IMR-90 (cell line): ENCODE measurements around the gene LRCH4. TPM values are rescaled to one million over a fixed set of nuclear protein-coding genes. Genes with fewer than 3 reads are reported as not detected.
A peak's percentile ranks its signal among the peaks of the same experiment; 100 is the strongest.

Experiments
- ATAC-seq: fragments of 200-7000 bp; cut with Tn5 transposase; 2 replicates; pipeline ENCODE4 v1.9.1; 2020; ENCODE audit warnings: low read depth, mild to moderate bottlenecking, moderate library complexity
- BruUV-seq: library from RNA; stranded (reverse); fragments of 400-500 nt; replicated peaks from 2 replicates; lab custom pipeline; 2021; lab: Mats Ljungman, UMichigan
- CTCF ChIA-PET: fragments of 300-600 bp; formaldehyde crosslinking; extraction: SDS; loops from one replicate; lab custom pipeline; 2021; ENCODE audit warnings: antibody characterized with exemption; lab: Yijun Ruan, JAX
- POLR2A ChIA-PET: fragments of 300-600 bp; sonication (Branson Sonifier 250); formaldehyde crosslinking; loops from one replicate; lab custom pipeline; 2022; ENCODE audit warnings: antibody characterized with exemption; ENCODE audit not compliant: unreplicated experiment; lab: Charles Lee
- DNase-seq: peaks from one replicate; pipeline ENCODE4 v3.0.0; 2013
- H2AFZ ChIP-seq: replicated peaks from 2 replicates; pipeline ENCODE3; 2013; ENCODE audit warnings: low read length, mild to moderate bottlenecking; ENCODE audit not compliant: poor library complexity
- H2AK5ac ChIP-seq: 2 replicates; pipeline ENCODE4 v1.6.1; 2013; ENCODE audit warnings: low read depth, low read length, inconsistent platforms
- H2AK9ac ChIP-seq: replicated peaks from 2 replicates; pipeline ENCODE3; 2013; ENCODE audit warnings: mild to moderate bottlenecking, low read depth, low read length, moderate library complexity; ENCODE audit not compliant: poor library complexity
- H2BK120ac ChIP-seq: 2 replicates; pipeline ENCODE4 v1.6.1; 2013; ENCODE audit warnings: low read depth, low read length, inconsistent platforms
- H2BK15ac ChIP-seq: 3 replicates; pipeline ENCODE4 v1.6.1; 2013; ENCODE audit warnings: low read depth, low read length, inconsistent platforms
- H2BK20ac ChIP-seq: 2 replicates; pipeline ENCODE4 v1.6.1; 2013; ENCODE audit warnings: low read depth, mild to moderate bottlenecking, inconsistent platforms, low read length, moderate library complexity
- H2BK5ac ChIP-seq: 2 replicates; pipeline ENCODE4 v1.6.1; 2013; ENCODE audit warnings: mild to moderate bottlenecking, low read depth, low read length, inconsistent platforms; ENCODE audit not compliant: poor library complexity, severe bottlenecking
- H3K14ac ChIP-seq: replicated peaks from 2 replicates; pipeline ENCODE4 v1.6.1; 2013; ENCODE audit warnings: low read depth, low read length, inconsistent platforms
- H3K18ac ChIP-seq: 2 replicates; pipeline ENCODE4 v1.6.1; 2013; ENCODE audit warnings: low read depth, low read length, control low read depth
- H3K23ac ChIP-seq: 2 replicates; pipeline ENCODE4 v1.6.1; 2013; ENCODE audit warnings: low read depth, low read length, inconsistent platforms
- H3K27ac ChIP-seq: 2 replicates; pipeline ENCODE4 v1.5.1; 2013; ENCODE audit warnings: mild to moderate bottlenecking, control low read depth, low read length; ENCODE audit not compliant: insufficient read depth
- H3K27me3 ChIP-seq: 2 replicates; pipeline ENCODE4 v1.6.1; 2013; ENCODE audit warnings: low read length; ENCODE audit not compliant: control insufficient read depth, insufficient read depth
- H3K36me3 ChIP-seq: 2 replicates; pipeline ENCODE4 v1.6.1; 2013; ENCODE audit warnings: low read length, mixed read lengths; ENCODE audit not compliant: control insufficient read depth, insufficient read depth
- H3K4ac ChIP-seq: 2 replicates; pipeline ENCODE4 v1.6.1; 2013; ENCODE audit warnings: low read depth, low read length, inconsistent platforms
- H3K4me1 ChIP-seq: 2 replicates; pipeline ENCODE4 v1.6.1; 2013; ENCODE audit warnings: low read length, mixed read lengths; ENCODE audit not compliant: control insufficient read depth, insufficient read depth
- H3K4me2 ChIP-seq: 2 replicates; pipeline ENCODE4 v1.6.1; 2013; ENCODE audit warnings: low read depth, mild to moderate bottlenecking, control low read depth, low read length, moderate library complexity
- H3K4me3 ChIP-seq: 2 replicates; pipeline ENCODE4 v1.5.1; 2013; ENCODE audit warnings: low read depth, mild to moderate bottlenecking, control low read depth, low read length, moderate library complexity; ENCODE audit not compliant: insufficient read depth
- H3K56ac ChIP-seq: 2 replicates; pipeline ENCODE4 v1.6.1; 2013; ENCODE audit warnings: low read length, inconsistent platforms; ENCODE audit not compliant: insufficient read depth; ENCODE audit errors: extremely low read depth
- H3K79me1 ChIP-seq, 2 experiments: 2 replicates each; pipeline ENCODE4 v1.6.1; 2013; ENCODE audit warnings: low read length in 2 of 2, inconsistent platforms in 1 of 2, low read depth in 1 of 2
- H3K9ac ChIP-seq: 2 replicates; pipeline ENCODE4 v1.6.1; 2013; ENCODE audit warnings: low read depth, low read length, control low read depth
- H3K9me1 ChIP-seq: 2 replicates; pipeline ENCODE4 v1.6.1; 2013; ENCODE audit warnings: low read length, inconsistent platforms; ENCODE audit not compliant: insufficient read depth
- H3K9me3 ChIP-seq: 2 replicates; pipeline ENCODE4 v1.6.1; 2013; ENCODE audit warnings: low read length; ENCODE audit not compliant: control insufficient read depth, insufficient read depth
- H4K20me1 ChIP-seq: 2 replicates; pipeline ENCODE4 v1.6.1; 2013; ENCODE audit warnings: low read length, inconsistent platforms; ENCODE audit not compliant: insufficient read depth
- H4K5ac ChIP-seq: 2 replicates; pipeline ENCODE4 v1.6.1; 2013; ENCODE audit warnings: mild to moderate bottlenecking, low read depth, low read length, control low read depth
- H4K8ac ChIP-seq, 2 experiments: 2 replicates each; pipeline ENCODE4 v1.6.1; 2013; ENCODE audit warnings: low read depth in 2 of 2, low read length in 2 of 2, control low read depth in 1 of 2, inconsistent platforms in 1 of 2
- H4K91ac ChIP-seq: 2 replicates; pipeline ENCODE4 v1.6.1; 2013; ENCODE audit warnings: low read depth, low read length, inconsistent platforms; ENCODE audit not compliant: insufficient read depth
- CEBPB ChIP-seq: IDR thresholded peaks from 2 replicates; pipeline ENCODE4 v1.6.1; 2012; ENCODE audit warnings: low read depth, low read length, improper control_type of control experiment
- MXI1 ChIP-seq: IDR thresholded peaks from 2 replicates; pipeline ENCODE4 v1.6.1; 2012; ENCODE audit warnings: low read depth, mild to moderate bottlenecking, low read length, moderate library complexity, borderline replicate concordance
- NFE2L2 ChIP-seq: fragments of 150-350 bp; IDR thresholded peaks from 2 replicates; pipeline ENCODE4 v1.6.1; 2016; ENCODE audit warnings: low read depth, mild to moderate bottlenecking, low read length
- RAD21 ChIP-seq: IDR thresholded peaks from 2 replicates; pipeline ENCODE4 v1.6.1; 2012; ENCODE audit warnings: low read length, improper control_type of control experiment
- WGBS, 2 experiments: methylation state at CpG; one replicate each; pipeline versions ENCODE4 v1.1.5 to v1.1.7; 2013; ENCODE audit warnings: missing lambda C conversion rate in 2 of 2; ENCODE audit not compliant: insufficient read length in 1 of 2; ENCODE audit errors: extremely low coverage in 2 of 2; 5-methylcytosine and 5-hydroxymethylcytosine counted together
- dilution Hi-C: fragments of 300-500 bp; cut with HindIII; formaldehyde crosslinking; loops from one replicate; pipeline ENCODE4 v1.14.3; 2018; ENCODE audit warnings: low sequenced_read_pairs; ENCODE audit not compliant: unreplicated experiment
- in situ Hi-C: fragments of 300-500 bp; cut with MboI; formaldehyde crosslinking; loops from 3 replicates; pipeline ENCODE4 v1.14.3; 2019; ENCODE audit warnings: low sequenced_read_pairs, inconsistent platforms, mixed read lengths
- intact Hi-C: fragments of 100-400 bp; cut with micrococcal nuclease; formaldehyde crosslinking; loops from 2 replicates; pipeline ENCODE4 v1.10.0; 2022
- polyA plus RNA-seq, 3 experiments: library from polyadenylated mRNA; depleted of rRNA; stranded (reverse); fragments of >200 nt; gene quantifications; 2 replicates each; pipeline ENCODE4 v1.2.3, GENCODE V29; 2012; ENCODE audit warnings: low replicate concordance in 1 of 3
- total RNA-seq: library from RNA; depleted of rRNA; stranded (reverse); fragments of >200 nt; gene quantifications from 2 replicates; pipeline ENCODE4 v1.2.3, GENCODE V29; 2012
- TF ChIP-seq, protein P1 (sequence below): fragments of 150-350 bp; IDR thresholded peaks from 2 replicates; pipeline ENCODE4 v1.6.1; 2016; ENCODE audit warnings: low read depth, mild to moderate bottlenecking, low read length, moderate library complexity, borderline replicate concordance
- TF ChIP-seq, protein P2 (sequence below): fragments of 150-350 bp; IDR thresholded peaks from 2 replicates; pipeline ENCODE4 v1.6.1; 2017; ENCODE audit warnings: mild to moderate bottlenecking, antibody characterized with exemption, low read length, low read depth

The LRCH4 gene
- total and polyA plus RNA-seq, 2 of the 4 experiments (the other 2 are of a cell fraction), result 5.0 to 41.3 TPM

DNA sequence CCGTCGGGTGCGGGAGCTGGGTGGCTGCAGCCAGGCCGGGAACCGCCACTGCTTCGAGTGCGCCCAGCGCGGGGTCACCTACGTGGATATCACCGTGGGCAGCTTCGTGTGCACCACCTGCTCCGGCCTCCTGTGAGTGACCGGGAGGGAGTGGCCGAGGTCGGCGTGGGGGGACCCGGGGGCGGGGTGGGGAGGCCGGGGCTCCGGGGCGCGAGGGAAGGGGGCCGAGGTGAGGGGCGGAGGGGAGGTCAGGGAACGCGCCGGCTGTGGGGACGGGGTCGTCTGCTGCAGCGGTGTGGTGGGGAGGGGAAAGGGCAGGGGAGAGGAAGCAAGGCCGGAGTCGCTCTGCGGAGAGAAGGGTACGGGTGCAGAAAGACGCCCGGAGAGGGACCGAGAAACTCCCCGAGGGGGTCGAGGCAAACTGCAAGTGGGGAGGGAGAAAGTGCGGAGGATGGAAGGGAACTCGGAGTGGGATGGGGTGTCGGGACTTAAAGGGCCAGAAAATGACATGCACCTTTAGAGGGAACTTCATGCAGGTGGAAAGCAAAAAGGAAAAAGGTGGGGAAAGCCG, 46.4 kb downstream of the LRCH4 start:
- H4K91ac ChIP-seq, result no peak overlapping the region
- peaks cover 16 to 17% of the 10 kb centered on the region in 2 experiments for H3K79me1 ChIP-seq
- H4K20me1 ChIP-seq, result no peaks in the 10 kb centered on the region
- no peaks in the 10 kb centered on the region for H3K27me3 ChIP-seq
- H3K4ac ChIP-seq, result no peak overlapping the region
- H2BK120ac ChIP-seq, result no peak overlapping the region
- intact Hi-C loops, result no loop called here
- peak overlapping the region; percentile 61 for H3K4me3 ChIP-seq
- ATAC-seq (no peak), DNase-seq (no peak)
- TF ChIP-seq NFE2L2 (no peak), RAD21 (no peak), MXI1 (no peak), CEBPB (no peak)
- TF ChIP-seq, protein P1, sequence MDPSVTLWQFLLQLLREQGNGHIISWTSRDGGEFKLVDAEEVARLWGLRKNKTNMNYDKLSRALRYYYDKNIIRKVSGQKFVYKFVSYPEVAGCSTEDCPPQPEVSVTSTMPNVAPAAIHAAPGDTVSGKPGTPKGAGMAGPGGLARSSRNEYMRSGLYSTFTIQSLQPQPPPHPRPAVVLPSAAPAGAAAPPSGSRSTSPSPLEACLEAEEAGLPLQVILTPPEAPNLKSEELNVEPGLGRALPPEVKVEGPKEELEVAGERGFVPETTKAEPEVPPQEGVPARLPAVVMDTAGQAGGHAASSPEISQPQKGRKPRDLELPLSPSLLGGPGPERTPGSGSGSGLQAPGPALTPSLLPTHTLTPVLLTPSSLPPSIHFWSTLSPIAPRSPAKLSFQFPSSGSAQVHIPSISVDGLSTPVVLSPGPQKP, result no peak
- TF ChIP-seq, protein P2, sequence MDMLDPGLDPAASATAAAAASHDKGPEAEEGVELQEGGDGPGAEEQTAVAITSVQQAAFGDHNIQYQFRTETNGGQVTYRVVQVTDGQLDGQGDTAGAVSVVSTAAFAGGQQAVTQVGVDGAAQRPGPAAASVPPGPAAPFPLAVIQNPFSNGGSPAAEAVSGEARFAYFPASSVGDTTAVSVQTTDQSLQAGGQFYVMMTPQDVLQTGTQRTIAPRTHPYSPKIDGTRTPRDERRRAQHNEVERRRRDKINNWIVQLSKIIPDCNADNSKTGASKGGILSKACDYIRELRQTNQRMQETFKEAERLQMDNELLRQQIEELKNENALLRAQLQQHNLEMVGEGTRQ, result no peak
- H2AFZ ChIP-seq, result peak overlapping the region; percentile 92
- peak overlapping the region; percentile 71; the same call in 1 of the 2 replicates for H3K23ac ChIP-seq
- no peak overlapping the region for H2BK20ac ChIP-seq
- CTCF ChIA-PET, result interaction anchor here (1.0 to 1.1 kb wide), 2 partner anchors 31 to 57 kb away, joined by 3 read pairs; no protein-coding TSS in a partner anchor
- H2AK5ac ChIP-seq, result no peak overlapping the region
- in situ Hi-C loops, result loop anchor here (5.0 kb wide), 1 partner anchor 57 kb away; the partner anchor contains the start of gene NYAP1
- H2BK5ac ChIP-seq, result no peak overlapping the region
- no peaks in the 10 kb centered on the region for H3K36me3 ChIP-seq
- no peak overlapping the region; the same call in 1 of the 2 replicates for H3K27ac ChIP-seq
- no peak overlapping the region for H3K14ac ChIP-seq
- peak overlapping the region; percentile 24 for H3K9ac ChIP-seq
- H3K9me3 ChIP-seq, result no peaks in the 10 kb centered on the region
- no peaks in the 10 kb centered on the region for H3K9me1 ChIP-seq
- no peak overlapping the region for H4K5ac ChIP-seq
- H3K4me1 ChIP-seq, result peaks cover 3% of the 10 kb centered on the region
- POLR2A ChIA-PET, result no interaction called here
- dilution Hi-C loops, result no loop called here
- no TSS peak for BruUV-seq
- no peak overlapping the region for H3K18ac ChIP-seq
- H4K8ac ChIP-seq, result no peak overlapping the region
- 1% methylated on average over 29 of the region's 44 CpGs; no CpG with 5 or more reads in 1 of the 2 experiments for WGBS, 2 experiments
- H2BK15ac ChIP-seq, result no peak overlapping the region
- peak overlapping the region; percentile 70 for H2AK9ac ChIP-seq
- no peak overlapping the region for H3K56ac ChIP-seq
- H3K4me2 ChIP-seq, result peak overlapping the region; percentile 98
